Stimulated activated effector memory CD8-positive, alpha-beta T cell treated with anti-CD3 and anti-CD28 coated beads, Interleukin-12 subunit alpha, Interleukin-12 subunit beta, amount 100 ng/mL, for 72 hours (primary cell): Measurements from ENCODE around the gene CHAF1B.

Experiments
- ATAC-seq: fragments of 150-1000 bp; cut with Tn5 transposase; 2 replicates; pipeline ENCODE4 v1.10.0; 2021
- DNase-seq, 2 donors: peaks; one replicate each; pipeline ENCODE4 v3.0.0; 2021 to 2022; ENCODE audit warnings: low spot score in 2 of 2
- H3K27ac Mint-ChIP-seq: one replicate; pipeline ENCODE4 v1.8.0; 2022; ENCODE audit warnings: mild to moderate bottlenecking, mixed read lengths
- H3K36me3 Mint-ChIP-seq: one replicate; pipeline ENCODE4 v1.8.0; 2022; ENCODE audit warnings: mild to moderate bottlenecking, mixed read lengths
- H3K4me1 Mint-ChIP-seq: one replicate; pipeline ENCODE4 v1.8.0; 2022; ENCODE audit warnings: mixed read lengths
- H3K4me3 Mint-ChIP-seq: one replicate; pipeline ENCODE4 v1.8.0; 2022; ENCODE audit warnings: mild to moderate bottlenecking, mixed read lengths
- H3K9me3 Mint-ChIP-seq: one replicate; pipeline ENCODE4 v1.8.0; 2022; ENCODE audit warnings: mixed read lengths

The CHAF1B gene

GRCh38 chr21:36460866-36461265 is 75.7 kb downstream of the CHAF1B start:
- ATAC-seq (no peak), DNase-seq (no peak)
- Mint-ChIP-seq H3K9me3 (no peaks in the 10 kb centered on the region), H3K4me3 (no peak overlapping the region), H3K36me3 (no peaks in the 10 kb centered on the region), H3K27ac (no peak overlapping the region), H3K4me1 (no peaks in the 10 kb centered on the region)

GRCh38 chr21:36461277-36461917 is 76.2 kb downstream of the CHAF1B start:
- no peak for ATAC-seq
- H3K4me3 Mint-ChIP-seq: no peak overlapping the region
- no peaks in the 10 kb centered on the region for H3K4me1 Mint-ChIP-seq
- no peaks in the 10 kb centered on the region for H3K9me3 Mint-ChIP-seq
- H3K36me3 Mint-ChIP-seq: no peaks in the 10 kb centered on the region
- DNase-seq: no peak
- no peak overlapping the region for H3K27ac Mint-ChIP-seq

GRCh38 chr21:36461918-36462486 is 76.8 kb downstream of the CHAF1B start:
- Mint-ChIP-seq H3K4me1 (no peaks in the 10 kb centered on the region), H3K36me3 (no peaks in the 10 kb centered on the region), H3K9me3 (no peaks in the 10 kb centered on the region), H3K27ac (no peak overlapping the region), H3K4me3 (no peak overlapping the region)
- DNase-seq (no peak), ATAC-seq (no peak)

GRCh38 chr21:36463204-36463603 is 78.0 kb downstream of the CHAF1B start:
- H3K4me3 Mint-ChIP-seq: no peak overlapping the region
- no peaks in the 10 kb centered on the region for H3K4me1 Mint-ChIP-seq
- peak overlapping the region; percentile 53 for H3K27ac Mint-ChIP-seq
- no peak for DNase-seq
- H3K36me3 Mint-ChIP-seq: no peaks in the 10 kb centered on the region
- no peak for ATAC-seq
- H3K9me3 Mint-ChIP-seq: no peaks in the 10 kb centered on the region

- DNase-seq (no peak), ATAC-seq (no peak)
- Mint-ChIP-seq H3K4me1 (no peaks in the 10 kb centered on the region), H3K36me3 (no peaks in the 10 kb centered on the region), H3K4me3 (no peak overlapping the region), H3K27ac (no peak overlapping the region), H3K9me3 (no peaks in the 10 kb centered on the region)
Measured at GRCh38 chr21:36463991-36464390, 78.8 kb downstream of the CHAF1B start.

GRCh38 chr21:36464590-36464989 is 79.4 kb downstream of the CHAF1B start:
- no peak for DNase-seq

GRCh38 chr21:36465478-36465877 is 80.3 kb downstream of the CHAF1B start:
- Mint-ChIP-seq H3K9me3 (no peaks in the 10 kb centered on the region), H3K4me3 (no peak overlapping the region), H3K36me3 (no peaks in the 10 kb centered on the region), H3K4me1 (no peaks in the 10 kb centered on the region), H3K27ac (no peak overlapping the region)
- DNase-seq: no peak
- no peak for ATAC-seq

More at GRCh38 chr21:36464590-36464989, 79.4 kb downstream of the CHAF1B start:
- H3K9me3 Mint-ChIP-seq: no peaks in the 10 kb centered on the region
- no peaks in the 10 kb centered on the region for H3K36me3 Mint-ChIP-seq
- no peak for ATAC-seq
- no peak overlapping the region for H3K4me3 Mint-ChIP-seq
- no peak overlapping the region for H3K27ac Mint-ChIP-seq
- H3K4me1 Mint-ChIP-seq: no peaks in the 10 kb centered on the region

GRCh38 chr21:36466061-36466511 is 80.9 kb downstream of the CHAF1B start:
- DNase-seq (no peak), ATAC-seq (no peak)
- no peaks in the 10 kb centered on the region for H3K36me3 Mint-ChIP-seq
- H3K4me3 Mint-ChIP-seq: no peak overlapping the region
- H3K27ac Mint-ChIP-seq: no peak overlapping the region
- no peaks in the 10 kb centered on the region for H3K9me3 Mint-ChIP-seq
- peaks cover 4% of the 10 kb centered on the region for H3K4me1 Mint-ChIP-seq
